ENCODE measurements around the gene MBD2.

- TF ChIP-seq CTCF (conservative IDR thresholded peaks at IDR 0.05; ENCODE audit: low read depth, low read length), result no peak
- no peak for TF ChIP-seq EZH2 (IDR thresholded peaks at IDR 0.05; ENCODE audit: low read length, unreplicated experiment)
These were observed 9.3 kb upstream of the MBD2 start for GRCh38 chr18:54233747-54234146.
